Endothelial cell of umbilical vein (primary cell): ENCODE measurements around the gene TPCN2. TPM values are rescaled to one million over a fixed set of nuclear protein-coding genes. Genes with fewer than 3 reads are reported as not detected.

ENCODE experiments used
- BruUV-seq: library from RNA; stranded (reverse); fragments of 400-500 nt; replicated peaks from 2 replicates; lab custom pipeline; 2021; lab: Mats Ljungman, UMichigan
- CTCF ChIA-PET: fragments of 300-600, 350-600 bp; sonication (Branson Sonifier 250); formaldehyde crosslinking; loops from one replicate; lab custom pipeline; 2021; ENCODE audit warnings: antibody characterized with exemption, inconsistent platforms; lab: Charles Lee
- POLR2A ChIA-PET: fragments of 300-600, 350-600 bp; sonication (Branson Sonifier 250); formaldehyde crosslinking; loops from one replicate; lab custom pipeline; 2021; ENCODE audit warnings: antibody characterized with exemption, inconsistent platforms; lab: Charles Lee
- DNase-seq: peaks from one replicate; pipeline ENCODE4 v3.0.0-alpha.2; 2011; ENCODE audit warnings: low read depth, low spot score
- FAIRE-seq: peaks from 2 replicates; lab custom pipeline; 2011; peaks lifted over from hg19 to GRCh38; lab: Jason Lieb, UNC
- H2AFZ ChIP-seq: 2 replicates; pipeline ENCODE4 v1.6.0; 2012; ENCODE audit warnings: low read depth, low read length, control low read depth, inconsistent platforms
- H3K27ac ChIP-seq: 2 replicates; pipeline ENCODE4 v1.5.1; 2011; ENCODE audit warnings: low read depth, mild to moderate bottlenecking, control low read depth, low read length, moderate library complexity; ENCODE audit not compliant: insufficient read depth
- H3K27me3 ChIP-seq, 2 experiments: 2 replicates each; pipeline versions ENCODE4 v1.6.0 to v1.6.1; 2011; ENCODE audit warnings: low read length in 2 of 2, mixed read lengths in 1 of 2; ENCODE audit not compliant: control insufficient read depth in 2 of 2, insufficient read depth in 2 of 2
- H3K36me3 ChIP-seq, 2 experiments: 2 replicates in 1 of 2; 3 replicates in 1 of 2; pipeline ENCODE4 v1.5.1; 2011; ENCODE audit warnings: low read length in 2 of 2, mild to moderate bottlenecking in 1 of 2, moderate library complexity in 1 of 2; ENCODE audit not compliant: control insufficient read depth in 2 of 2, insufficient read depth in 2 of 2; ENCODE audit errors: extremely low read depth in 1 of 2
- H3K4me1 ChIP-seq: 3 replicates; pipeline ENCODE4 v1.5.1; 2011; ENCODE audit warnings: mild to moderate bottlenecking, low read length; ENCODE audit not compliant: control insufficient read depth, insufficient read depth; ENCODE audit errors: extremely low read depth
- H3K4me2 ChIP-seq: 2 replicates; pipeline ENCODE4 v1.6.1; 2011; ENCODE audit warnings: low read length, control low read depth, mixed read lengths; ENCODE audit not compliant: insufficient read depth
- H3K4me3 ChIP-seq, 3 experiments: fragments of 200-600 bp in 1 of 3; sonication (generic), shearing (Covaris generic) in 1 of 3; replicated peaks in 1 of 3; 2 replicates each; pipeline ENCODE4 v1.5.1; 2011 to 2016; ENCODE audit warnings: control low read depth in 3 of 3, low read length in 3 of 3, mild to moderate bottlenecking in 2 of 3, inconsistent platforms in 1 of 3, low read depth in 1 of 3, moderate library complexity in 1 of 3; ENCODE audit not compliant: insufficient read depth in 1 of 3
- H3K79me2 ChIP-seq: 2 replicates; pipeline ENCODE4 v1.6.0; 2012; ENCODE audit warnings: low read length, inconsistent platforms; ENCODE audit not compliant: control insufficient read depth, insufficient read depth
- H3K9ac ChIP-seq: replicated peaks from 2 replicates; pipeline ENCODE3; 2011; ENCODE audit warnings: low read length, control low read depth; ENCODE audit not compliant: insufficient read depth; ENCODE audit errors: extremely low read depth
- H3K9me1 ChIP-seq: replicated peaks from 3 replicates; pipeline ENCODE4 v1.6.0; 2011; ENCODE audit warnings: mild to moderate bottlenecking, low read length; ENCODE audit not compliant: control insufficient read depth, insufficient read depth; ENCODE audit errors: extremely low read depth
- H3K9me3 ChIP-seq: replicated peaks from 2 replicates; pipeline ENCODE4 v1.5.1; 2012; ENCODE audit warnings: low read length, inconsistent platforms; ENCODE audit not compliant: control insufficient read depth, insufficient read depth
- H4K20me1 ChIP-seq: replicated peaks from 2 replicates; pipeline ENCODE3; 2011; ENCODE audit warnings: mild to moderate bottlenecking, low read length; ENCODE audit not compliant: control insufficient read depth, insufficient read depth; ENCODE audit errors: extremely low read depth
- EZH2 ChIP-seq: IDR thresholded peaks from 2 replicates; pipeline ENCODE4 v1.6.1; 2012; ENCODE audit warnings: borderline replicate concordance, low read depth, mild to moderate bottlenecking, moderate library complexity, low read length, inconsistent platforms; ENCODE audit not compliant: severe bottlenecking
- FOS ChIP-seq: IDR thresholded peaks from 2 replicates; pipeline ENCODE4 v1.6.1; 2011; ENCODE audit warnings: mild to moderate bottlenecking, low read length, moderate library complexity, borderline replicate concordance; ENCODE audit not compliant: insufficient read depth
- GATA2 ChIP-seq: IDR thresholded peaks from 2 replicates; pipeline ENCODE4 v1.7.0; 2011; ENCODE audit warnings: low read depth, mild to moderate bottlenecking, moderate library complexity, mixed read lengths, low read length; ENCODE audit not compliant: insufficient read length, insufficient read depth
- JUN ChIP-seq: IDR thresholded peaks from 2 replicates; pipeline ENCODE4 v1.6.1; 2011; ENCODE audit warnings: borderline replicate concordance, low read depth; ENCODE audit not compliant: insufficient read length, insufficient read depth
- MYC ChIP-seq: IDR thresholded peaks from one replicate; pipeline ENCODE4 v1.6.1; 2011; ENCODE audit warnings: mild to moderate bottlenecking, low read depth, low read length
- POLR2A ChIP-seq: IDR thresholded peaks from 2 replicates; pipeline ENCODE4 v1.6.1; 2012; ENCODE audit warnings: low read depth, mild to moderate bottlenecking, control low read depth, low read length
- POLR2AphosphoS5 ChIP-seq: IDR thresholded peaks from 2 replicates; pipeline ENCODE4 v1.6.1; 2012; ENCODE audit warnings: low read depth, mild to moderate bottlenecking, control low read depth, low read length, moderate library complexity; ENCODE audit not compliant: insufficient read depth
- dilution Hi-C: fragments of 300-500 bp; cut with MboI; formaldehyde crosslinking; loops from one replicate; pipeline ENCODE4 v1.15.0; 2019; ENCODE audit warnings: low sequenced_read_pairs; ENCODE audit not compliant: extremely low pct_ligation_motif_present
- intact Hi-C: fragments of 100-400 bp; cut with micrococcal nuclease; formaldehyde crosslinking; loops from one replicate; pipeline ENCODE4 v1.10.0; 2022
- polyA plus RNA-seq, 4 experiments: library from polyadenylated mRNA; depleted of rRNA in 3 of 4; stranded (reverse) in 3 of 4; unstranded in 1 of 4; fragments of >200 nt; gene quantifications; 2 replicates each; pipeline versions ENCODE4 v1.2.1 to v1.2.3, GENCODE V29; 2011 to 2012; ENCODE audit warnings: missing spikeins in 1 of 4
- total RNA-seq: library from RNA; stranded (reverse); gene quantifications from 2 replicates; pipeline ENCODE4 v1.2.3, GENCODE V29; 2021
- TF ChIP-seq, protein P1 (sequence below): IDR thresholded peaks from 2 replicates; pipeline ENCODE4 v1.6.1; 2011; ENCODE audit not compliant: insufficient read depth, insufficient read length
- TF ChIP-seq, protein P2 (sequence below), 2 donors: IDR thresholded peaks; 1 replicate in 1 of 2; 2 replicates in 1 of 2; pipeline ENCODE4 v1.5.1; 2011; ENCODE audit warnings: low read length in 2 of 2, mild to moderate bottlenecking in 2 of 2, moderate library complexity in 2 of 2, control low read depth in 1 of 2, inconsistent platforms in 1 of 2, low read depth in 1 of 2; ENCODE audit not compliant: insufficient read depth in 1 of 2; ENCODE audit errors: extremely low read depth in 1 of 2

The TPCN2 gene
- total and polyA plus RNA-seq, 2 donors (not counting 3 experiments of a cell fraction or from before 2014, with no cell fraction given) = 10.3 to 13.4 TPM

DNA sequence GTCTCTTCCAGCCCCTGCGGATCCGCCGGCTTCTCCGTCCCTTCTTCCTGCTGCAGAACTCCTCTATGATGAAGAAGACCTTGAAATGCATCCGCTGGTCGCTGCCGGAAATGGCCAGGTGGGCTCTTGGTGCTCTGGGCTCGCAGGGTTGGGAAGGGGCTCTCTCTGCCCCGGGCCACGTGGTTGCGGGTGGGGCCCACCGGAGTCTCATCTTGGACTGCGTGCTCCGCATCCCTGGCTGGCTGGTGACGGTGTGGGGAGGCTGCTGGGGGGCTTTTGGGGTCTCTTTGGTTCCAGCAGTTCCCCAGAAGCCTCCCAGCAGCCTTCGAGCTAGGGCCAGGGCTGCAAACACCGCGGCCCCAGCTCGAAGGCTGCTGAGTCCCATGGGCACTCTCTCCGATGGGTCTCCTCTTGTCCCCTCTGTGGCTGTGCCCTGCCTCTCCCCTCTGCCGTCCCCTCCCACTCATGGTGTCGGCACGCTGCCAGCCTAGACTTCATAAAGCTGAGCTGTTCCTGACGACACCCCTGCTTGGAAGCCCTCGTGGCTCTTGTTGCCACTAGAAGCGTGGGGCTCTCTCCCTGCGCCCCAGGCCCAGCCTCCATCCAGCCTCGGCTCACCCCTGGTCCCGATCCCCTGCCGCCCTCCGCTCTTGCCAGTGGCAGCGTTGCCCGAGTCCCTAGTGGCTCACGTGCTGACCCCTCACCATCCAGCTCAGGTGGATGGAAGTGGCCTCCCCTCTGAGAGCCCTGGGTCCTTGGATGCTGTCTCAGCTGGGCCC, 14.3 kb downstream of the TPCN2 start:
- DNase-seq (no peak), FAIRE-seq (no peak)
- H3K9me3 ChIP-seq = no peaks in the 10 kb centered on the region
- dilution Hi-C loops = no loop called here
- H3K4me2 ChIP-seq = no peak overlapping the region
- no peaks in the 10 kb centered on the region for H3K9me1 ChIP-seq
- no peaks in the 10 kb centered on the region for H3K79me2 ChIP-seq
- no peaks in the 10 kb centered on the region for H3K4me1 ChIP-seq
- peaks cover 0 to 10% of the 10 kb centered on the region in 2 experiments for H3K36me3 ChIP-seq
- no TSS peak for BruUV-seq
- ChIA-PET CTCF (no interaction called here), POLR2A (no interaction called here)
- H3K27ac ChIP-seq = no peak overlapping the region
- no peaks in the 10 kb centered on the region for H3K27me3 ChIP-seq
- H4K20me1 ChIP-seq = no peaks in the 10 kb centered on the region
- no peak overlapping the region for H2AFZ ChIP-seq
- no peak for TF ChIP-seq POLR2AphosphoS5
- TF ChIP-seq GATA2 = no peak
- TF ChIP-seq, protein P1, sequence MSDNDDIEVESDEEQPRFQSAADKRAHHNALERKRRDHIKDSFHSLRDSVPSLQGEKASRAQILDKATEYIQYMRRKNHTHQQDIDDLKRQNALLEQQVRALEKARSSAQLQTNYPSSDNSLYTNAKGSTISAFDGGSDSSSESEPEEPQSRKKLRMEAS = no peak
- TF ChIP-seq POLR2A = no peak
- TF ChIP-seq, protein P2, sequence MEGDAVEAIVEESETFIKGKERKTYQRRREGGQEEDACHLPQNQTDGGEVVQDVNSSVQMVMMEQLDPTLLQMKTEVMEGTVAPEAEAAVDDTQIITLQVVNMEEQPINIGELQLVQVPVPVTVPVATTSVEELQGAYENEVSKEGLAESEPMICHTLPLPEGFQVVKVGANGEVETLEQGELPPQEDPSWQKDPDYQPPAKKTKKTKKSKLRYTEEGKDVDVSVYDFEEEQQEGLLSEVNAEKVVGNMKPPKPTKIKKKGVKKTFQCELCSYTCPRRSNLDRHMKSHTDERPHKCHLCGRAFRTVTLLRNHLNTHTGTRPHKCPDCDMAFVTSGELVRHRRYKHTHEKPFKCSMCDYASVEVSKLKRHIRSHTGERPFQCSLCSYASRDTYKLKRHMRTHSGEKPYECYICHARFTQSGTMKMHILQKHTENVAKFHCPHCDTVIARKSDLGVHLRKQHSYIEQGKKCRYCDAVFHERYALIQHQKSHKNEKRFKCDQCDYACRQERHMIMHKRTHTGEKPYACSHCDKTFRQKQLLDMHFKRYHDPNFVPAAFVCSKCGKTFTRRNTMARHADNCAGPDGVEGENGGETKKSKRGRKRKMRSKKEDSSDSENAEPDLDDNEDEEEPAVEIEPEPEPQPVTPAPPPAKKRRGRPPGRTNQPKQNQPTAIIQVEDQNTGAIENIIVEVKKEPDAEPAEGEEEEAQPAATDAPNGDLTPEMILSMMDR (IDR thresholded peaks at IDR 0.05; ENCODE audit: extremely low read depth in 1 of 2, insufficient read depth in 1 of 2, low read depth in 1 of 2, low read length in 2 of 2) = no peak
- no peak for TF ChIP-seq JUN
- TF ChIP-seq FOS = no peak
- TF ChIP-seq MYC = no peak
- TF ChIP-seq EZH2 = no peak
- H3K9ac ChIP-seq = no peak overlapping the region
- intact Hi-C loops = no loop called here
- H3K4me3 ChIP-seq = no peak overlapping the region
